Lung (tissue), 12 donors: ENCODE measurements around the gene CDKL1. TPM values are rescaled to one million over a fixed set of nuclear protein-coding genes. Genes with fewer than 3 reads are reported as not detected.
"Not testable (repeated sequence)": the region's sequence is repeated elsewhere in the genome, so short reads cannot be mapped to it uniquely, and the experiment has no call there.

Experiments
- ATAC-seq: fragments of 200-7000 bp; cut with Tn5 transposase; one replicate; pipeline ENCODE4 v1.9.1; 2020; ENCODE audit warnings: moderate number of reproducible peaks; ENCODE audit not compliant: insufficient read depth, low FRiP score
- DNase-seq, 3 donors: peaks; one replicate each; pipeline ENCODE4 v3.0.0-alpha.2; 2013 to 2017
- H3K27ac ChIP-seq, 2 donors: one replicate each; pipeline ENCODE4 v1.5.1; 2013; ENCODE audit warnings: mild to moderate bottlenecking in 2 of 2, moderate library complexity in 2 of 2, control low read depth in 1 of 2, inconsistent platforms in 1 of 2, low read depth in 1 of 2, low read length in 1 of 2
- H3K27me3 ChIP-seq, 3 donors: one replicate each; pipeline ENCODE4 v1.5.1; 2013; ENCODE audit warnings: low read length in 2 of 3; ENCODE audit not compliant: control insufficient read depth in 3 of 3, insufficient read depth in 3 of 3
- H3K36me3 ChIP-seq, 4 donors: one replicate each; pipeline ENCODE4 v1.5.1; 2013; ENCODE audit warnings: low read length in 4 of 4, mild to moderate bottlenecking in 1 of 4, moderate library complexity in 1 of 4; ENCODE audit not compliant: control insufficient read depth in 4 of 4, insufficient read depth in 4 of 4
- H3K4me1 ChIP-seq, 5 donors: one replicate each; pipeline ENCODE4 v1.5.1; 2013; ENCODE audit warnings: low read length in 5 of 5, mild to moderate bottlenecking in 2 of 5, moderate library complexity in 1 of 5; ENCODE audit not compliant: control insufficient read depth in 5 of 5, insufficient read depth in 5 of 5
- H3K4me3 ChIP-seq: one replicate; pipeline ENCODE4 v1.5.1; 2013; ENCODE audit warnings: mild to moderate bottlenecking, control low read depth, moderate library complexity
- H3K9ac ChIP-seq, 2 donors: one replicate each; pipeline ENCODE4 v1.5.1; 2013; ENCODE audit warnings: low read length in 2 of 2, control low read depth in 1 of 2; ENCODE audit not compliant: insufficient read depth in 1 of 2
- H3K9me3 ChIP-seq, 4 donors: one replicate each; pipeline ENCODE4 v1.5.1; 2013; ENCODE audit warnings: low read length in 3 of 4, mild to moderate bottlenecking in 1 of 4, moderate library complexity in 1 of 4; ENCODE audit not compliant: control insufficient read depth in 4 of 4, insufficient read depth in 3 of 4
- CTCF ChIP-seq: IDR thresholded peaks from 2 replicates; pipeline ENCODE4 v1.5.1; 2012; ENCODE audit warnings: mild to moderate bottlenecking; ENCODE audit errors: control extremely low read depth, extremely low read depth
- WGBS, 2 donors: extraction: QIAGEN DNeasy Blood & Tissue Kit; methylation state at CpG; one replicate each; pipeline ENCODE4 v1.1.7; 2013; 5-methylcytosine and 5-hydroxymethylcytosine counted together
- polyA plus RNA-seq, 2 donors: library from polyadenylated mRNA; stranded (reverse); fragments of 200-250 nt; gene quantifications; one replicate each; pipeline ENCODE4 v1.2.1, GENCODE V29; 2013
- total RNA-seq, 2 donors: library from RNA; depleted of rRNA in 1 of 2; stranded (reverse); fragments of >200 nt in 1 of 2; gene quantifications; one replicate each; pipeline ENCODE4 v1.2.1, GENCODE V29; 2014 to 2021
- donor health status: control.
- donor health status: control.
- donor health status: Bipolar disorder and iron deficiency.
- donor health status: healthy.
- donor health status: DM: yes; HTN: yes; CAD: no.

Gene CDKL1
- total and polyA plus RNA-seq, 4 donors, result 3.8 to 28.2 (median 16.3) TPM

- H3K36me3 ChIP-seq, result peaks cover 0 to 3% (median 0%) of the 10 kb centered on the region in 4 donors
- no peaks in the 10 kb centered on the region for H3K9me3 ChIP-seq
- H3K4me3 ChIP-seq, result no peak overlapping the region
- peak in 1 of 3 donors; percentile 38 for DNase-seq
- H3K4me1 ChIP-seq, result peaks cover 3 to 16% (median 7%) of the 10 kb centered on the region in 5 donors
- peak overlapping the region in 1 of 2 donors; percentile 30 for H3K9ac ChIP-seq
- no peak for ATAC-seq
- WGBS, 2 donors, result 39 to 61% methylated on average over 14 of the region's 14 CpGs
- no peak for TF ChIP-seq CTCF
- peak overlapping the region; percentile 33 to 73 for H3K27ac ChIP-seq
- no peaks in the 10 kb centered on the region for H3K27me3 ChIP-seq
Measured at GRCh38 chr14:50362764-50363713, 33.6 kb downstream of the CDKL1 start.

DNA sequence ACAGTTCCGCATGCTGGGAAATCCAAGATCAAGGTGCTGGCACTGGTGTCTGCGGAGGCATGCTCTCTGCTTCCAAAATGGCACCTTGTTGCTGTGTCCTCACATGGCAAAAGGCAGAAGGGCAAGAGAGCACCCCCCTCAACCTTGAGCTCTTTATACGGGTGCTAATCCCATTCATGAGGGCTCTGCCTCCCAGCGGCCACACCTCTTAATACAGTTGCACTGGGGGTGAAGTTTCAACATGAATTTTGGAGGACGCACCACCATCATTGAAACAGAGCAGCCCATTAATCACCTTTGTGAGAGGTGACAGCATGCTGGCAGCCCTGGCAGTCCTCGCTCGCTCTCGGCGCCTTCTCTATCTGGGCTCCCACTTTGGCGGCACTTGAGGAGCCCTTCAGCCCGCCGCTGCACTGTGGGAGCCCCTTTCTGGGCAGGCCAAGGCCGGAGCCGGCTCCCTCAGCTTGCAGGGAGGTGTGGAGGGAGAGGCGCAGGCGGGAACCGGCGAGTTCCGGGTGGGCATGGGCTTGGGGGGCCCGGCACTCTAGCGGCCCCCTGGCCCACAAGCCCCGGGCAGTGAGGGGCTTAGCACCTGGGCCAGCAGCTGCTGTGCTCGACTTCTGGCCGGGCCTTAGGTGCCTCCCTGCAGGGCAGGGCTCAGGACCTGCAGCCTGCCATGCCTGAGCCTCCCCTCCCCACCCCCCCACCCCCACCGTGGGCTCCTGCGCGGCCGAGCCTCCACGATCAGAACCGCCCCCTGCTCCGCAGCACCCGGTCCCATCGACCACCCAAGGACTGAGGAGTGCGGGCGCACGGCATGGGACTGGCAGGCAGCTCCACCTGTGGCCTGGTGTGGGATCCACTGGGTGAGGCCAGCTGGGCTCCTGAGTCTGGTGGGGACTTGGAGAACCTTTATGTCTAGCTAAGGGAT, 34.9 kb downstream of the CDKL1 start:
- not testable (repeated sequence) for H3K27ac ChIP-seq, ATAC-seq, H3K9ac ChIP-seq, H3K27me3 ChIP-seq, DNase-seq, H3K4me3 ChIP-seq, H3K36me3 ChIP-seq, H3K9me3 ChIP-seq
- 97 to 98% methylated on average over 25 to 36 of the region's 36 CpGs for WGBS, 2 donors
- peaks cover 3 to 10% (median 7%) of the 10 kb centered on the region in 5 donors for H3K4me1 ChIP-seq

GRCh38 chr14:50360851-50361250, 35.8 kb downstream of the CDKL1 start:
- no peak overlapping the region for H3K4me3 ChIP-seq
- H3K9ac ChIP-seq, result no peak overlapping the region
- DNase-seq, result no peak
- H3K27me3 ChIP-seq, result no peaks in the 10 kb centered on the region
- peaks cover 0 to 7% (median 5%) of the 10 kb centered on the region in 5 donors for H3K4me1 ChIP-seq
- 83 to 90% methylated on average over 2 of the region's 2 CpGs for whole genome bisulfite sequencing, 2 donors
- H3K27ac ChIP-seq, result no peak overlapping the region
- TF ChIP-seq CTCF, result no peak
- peaks cover 0 to 3% (median 0%) of the 10 kb centered on the region in 4 donors for H3K36me3 ChIP-seq
- H3K9me3 ChIP-seq, result no peaks in the 10 kb centered on the region
- no peak for ATAC-seq
